CD4-positive, alpha-beta T cell treated with Interleukin-6 for 4 hours (primary cell): ENCODE data around the gene ATF5.
A peak's percentile ranks its signal among the peaks of the same experiment; 100 is the strongest.

ENCODE experiments used
- DNase-seq: peaks from one replicate; pipeline ENCODE4 v3.0.0-alpha.2; 2020; ENCODE audit warnings: mixed read lengths

Gene ATF5

DNA sequence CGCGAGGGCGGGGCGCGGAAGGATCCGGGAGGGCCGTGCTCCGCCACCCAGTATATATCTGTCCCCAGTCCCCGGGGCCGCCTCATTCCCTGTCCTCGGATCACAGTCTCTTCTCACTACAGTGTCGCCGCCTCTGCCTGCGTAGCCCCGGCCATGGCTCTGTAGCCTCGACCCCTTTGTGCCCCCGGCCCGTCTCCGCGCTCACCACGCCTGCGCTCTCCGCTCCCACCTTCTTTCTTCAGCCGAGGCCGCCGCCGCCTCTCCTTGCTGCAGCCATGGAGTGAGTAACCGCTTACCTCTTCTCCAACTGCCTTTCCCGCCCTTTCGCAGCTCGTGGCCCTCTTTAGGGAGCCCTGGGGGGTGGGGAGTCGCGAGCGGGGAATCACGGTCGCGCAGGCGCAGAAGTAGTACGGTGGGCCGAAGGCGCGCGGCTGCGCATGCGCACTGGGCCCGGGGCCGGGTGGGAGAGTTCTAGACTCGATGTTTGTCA, at the start of gene ATF5, which contains the start of gene NUP62:
Gene ATF5 (plus strand): TSS at position 85 of the 490 bp plus-strand sequence. CDS start 1,646 bp downstream, outside the sequence.
Gene NUP62 (minus strand): TSS at position 384 of the 490 bp plus-strand sequence. CDS start 19,697 bp downstream, outside the sequence.
- DNase-seq = peak; percentile 93

GRCh38 chr19:49879243-49879963, 49.6 kb upstream of the ATF5 start:
- no peak for DNase-seq

DNA sequence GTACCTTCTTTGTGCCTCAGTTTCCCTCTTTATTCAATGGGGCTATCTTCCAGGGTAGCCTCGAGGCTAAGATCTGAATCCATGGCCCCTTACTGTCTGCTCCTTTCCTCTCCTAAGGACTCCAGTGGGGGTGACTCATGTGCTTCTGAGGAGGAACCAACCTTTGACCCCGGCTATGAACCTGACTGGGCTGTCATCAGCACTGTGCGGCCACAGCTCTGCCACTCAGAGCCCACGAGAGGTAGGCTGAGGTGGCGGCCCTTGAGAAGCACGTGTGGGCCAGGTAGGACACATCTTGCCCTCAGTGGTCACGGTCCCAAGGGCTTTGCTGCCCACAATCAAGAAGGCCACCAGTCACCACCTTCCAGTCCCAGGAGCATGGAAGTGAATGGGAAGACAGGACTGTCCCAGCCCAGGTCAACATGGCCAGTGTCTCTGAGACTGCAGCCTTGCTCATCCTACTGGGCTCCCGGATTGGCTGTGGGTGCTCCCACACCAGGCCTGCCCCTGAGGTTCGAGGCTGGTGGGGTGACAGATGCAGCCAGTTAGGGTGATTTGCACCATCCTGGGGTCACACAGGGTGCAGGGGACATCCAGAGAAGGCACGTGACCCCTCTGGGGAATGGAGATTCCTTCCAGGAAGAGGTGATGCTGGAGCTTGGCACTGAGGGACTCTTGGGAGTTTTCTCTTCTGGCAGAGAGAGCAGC, 48.7 kb upstream of the ATF5 start:
- DNase-seq = no peak

GRCh38 chr19:49881186-49881585, 47.8 kb upstream of the ATF5 start:
- no peak for DNase-seq

GRCh38 chr19:49881672-49882394, 47.2 kb upstream of the ATF5 start:
- DNase-seq = no peak

- DNase-seq = no peak
These were observed 46.4 kb upstream of the ATF5 start for GRCh38 chr19:49882643-49883042.

GRCh38 chr19:49883094-49883493, 45.9 kb upstream of the ATF5 start:
- no peak for DNase-seq

DNA sequence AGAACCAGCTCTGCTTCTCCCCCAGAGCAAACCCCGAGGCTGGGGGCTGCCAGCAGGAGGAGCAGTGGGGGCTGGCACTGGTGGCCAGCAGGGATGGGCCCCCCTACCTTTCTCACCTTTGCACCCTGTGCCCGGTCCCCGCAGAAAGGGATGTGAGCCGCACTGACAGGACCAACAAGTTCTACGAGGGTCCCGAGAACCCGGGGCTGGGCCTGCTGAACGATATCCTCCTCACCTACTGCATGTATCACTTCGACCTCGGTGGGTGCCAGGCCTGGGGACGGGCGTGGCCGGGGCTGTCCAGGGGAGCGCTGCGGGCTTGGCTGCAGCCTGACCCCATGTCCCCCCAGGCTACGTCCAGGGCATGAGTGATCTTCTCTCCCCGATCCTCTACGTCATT, 44.9 kb upstream of the ATF5 start:
- no peak for DNase-seq

GRCh38 chr19:49884760-49885159, 44.2 kb upstream of the ATF5 start:
- no peak for DNase-seq

DNA sequence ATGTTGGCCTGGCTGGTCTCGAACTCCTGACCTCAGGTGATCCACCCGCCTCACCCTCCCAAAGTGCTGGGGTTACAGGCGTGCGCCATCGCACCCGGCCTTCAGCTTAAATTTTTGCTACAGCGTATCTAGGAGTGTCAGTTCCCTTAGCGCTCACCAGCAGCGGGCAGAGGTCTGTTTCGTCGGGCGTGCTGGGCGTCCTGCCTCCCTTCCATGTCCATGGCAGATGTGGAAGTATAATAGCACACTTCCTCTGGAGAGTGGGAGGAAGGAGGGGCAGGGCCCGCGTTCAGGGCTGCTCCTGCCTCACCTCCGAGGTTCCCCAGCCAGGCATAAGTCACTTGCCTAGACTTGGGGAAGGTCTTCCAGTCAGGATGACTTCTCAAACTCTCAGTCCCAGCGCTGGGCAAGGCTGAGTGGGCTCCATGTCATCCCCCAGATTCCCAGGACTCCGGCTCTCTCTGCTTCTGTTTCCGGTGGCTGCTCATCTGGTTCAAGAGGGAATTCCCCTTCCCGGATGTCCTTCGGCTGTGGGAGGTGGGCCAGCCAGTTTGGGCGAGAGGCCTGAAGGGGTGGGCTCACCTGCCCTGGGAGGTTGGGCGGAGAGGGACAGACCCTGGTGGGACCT, 41.9 kb upstream of the ATF5 start:
- DNase-seq = no peak

DNA sequence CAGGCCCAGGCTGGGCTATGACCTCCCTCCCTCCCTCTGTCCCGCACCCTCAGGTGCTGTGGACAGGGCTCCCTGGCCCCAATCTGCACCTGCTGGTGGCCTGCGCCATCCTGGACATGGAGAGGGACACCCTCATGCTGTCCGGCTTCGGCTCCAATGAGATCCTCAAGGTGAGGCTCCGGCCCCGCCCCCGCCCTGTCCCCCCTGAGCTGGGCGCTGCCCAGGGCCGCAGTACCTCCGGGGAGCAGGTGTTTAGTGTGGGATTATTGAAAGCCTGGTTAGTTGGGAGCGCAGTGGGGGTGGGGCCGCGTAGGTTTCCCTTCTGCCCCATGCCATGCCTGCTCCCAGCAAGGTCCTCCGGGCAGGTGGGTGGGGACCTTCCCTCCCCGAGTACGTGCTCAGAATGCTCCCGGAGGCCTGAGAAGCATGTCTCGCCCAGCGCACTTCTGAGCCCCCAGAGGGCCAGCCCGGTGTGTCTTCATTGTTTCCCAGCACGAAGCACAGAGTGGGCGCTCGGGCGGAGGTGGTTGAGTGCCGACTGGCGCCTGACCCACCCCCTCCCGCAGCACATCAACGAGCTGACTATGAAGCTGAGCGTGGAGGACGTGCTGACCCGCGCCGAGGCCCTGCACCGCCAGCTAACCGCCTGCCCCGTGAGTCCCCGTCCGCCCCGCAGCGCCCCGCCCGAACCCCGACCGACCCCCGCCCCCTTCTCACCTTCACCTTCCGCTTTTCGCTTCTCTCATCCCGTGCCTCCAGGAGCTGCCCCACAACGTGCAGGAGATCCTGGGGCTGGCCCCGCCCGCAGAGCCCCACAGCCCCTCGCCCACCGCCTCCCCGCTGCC, 41.1 kb upstream of the ATF5 start:
- no peak for DNase-seq

GRCh38 chr19:49888510-49888824, 40.5 kb upstream of the ATF5 start:
- DNase-seq = no peak

GRCh38 chr19:49889038-49889686, 39.8 kb upstream of the ATF5 start:
- no peak for DNase-seq

- peak; percentile 82 for DNase-seq
These were observed 39.2 kb upstream of the ATF5 start for GRCh38 chr19:49889687-49890348.

DNA sequence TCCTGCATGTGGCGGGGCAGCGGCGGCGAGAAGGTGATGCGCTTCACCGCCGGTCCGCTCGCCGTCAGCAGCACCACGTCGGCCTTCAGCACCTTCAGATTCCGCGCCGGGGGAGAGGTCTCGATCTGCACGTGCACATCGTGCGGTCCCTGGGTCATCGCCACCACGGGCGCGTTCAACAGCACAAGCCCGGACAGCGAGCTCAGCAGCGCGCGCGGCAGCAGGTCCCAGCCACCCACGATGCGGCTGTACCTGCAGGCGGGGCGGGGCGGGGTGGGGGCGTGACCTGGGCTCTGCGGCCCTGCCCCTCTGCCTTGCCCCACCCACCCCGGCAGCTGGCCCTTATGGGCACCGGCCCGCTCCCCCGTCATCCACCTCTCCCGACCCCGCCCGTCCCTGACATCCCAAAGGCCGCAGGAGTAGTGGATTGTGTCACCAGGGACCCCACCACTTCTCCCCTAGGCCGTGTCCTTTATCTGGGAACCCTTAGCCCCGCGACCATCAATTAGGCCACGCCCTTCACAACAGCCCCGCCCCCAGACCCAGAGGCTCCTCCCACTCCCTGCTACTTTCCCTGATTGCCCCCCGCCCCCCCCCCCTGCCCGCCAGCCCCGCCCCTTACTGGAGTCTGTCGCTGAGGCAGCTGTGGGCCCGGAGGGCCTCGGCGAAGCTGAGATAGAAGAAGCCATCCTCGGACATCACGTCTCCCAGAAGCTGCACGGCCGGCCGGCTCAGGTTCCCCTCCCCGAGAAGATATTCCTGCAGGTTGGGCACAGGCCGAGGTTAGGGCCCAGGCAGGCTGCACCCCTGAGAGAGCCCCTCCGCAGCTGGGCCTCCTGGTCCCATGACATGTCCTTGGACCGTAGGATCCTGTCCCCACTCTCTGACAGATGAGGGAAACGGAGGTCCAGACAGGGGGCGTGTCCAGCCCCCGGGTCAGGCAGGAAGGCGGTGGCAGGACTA, 38.4 kb upstream of the ATF5 start:
- DNase-seq = peak; percentile 82

GRCh38 chr19:49891393-49891792, 37.6 kb upstream of the ATF5 start:
- no peak for DNase-seq

- DNase-seq = no peak
These were observed 36.3 kb upstream of the ATF5 start for GRCh38 chr19:49892716-49893115.

GRCh38 chr19:49894011-49894664, 34.9 kb upstream of the ATF5 start:
- no peak for DNase-seq

GRCh38 chr19:49894879-49895565, 34.0 kb upstream of the ATF5 start:
- no peak for DNase-seq
